ENCODE results near the gene ALDH1L2.

ALDH1L2 gene

GRCh38 chr12:105107494-105108371, 23.5 kb upstream of the ALDH1L2 start, which contains the start of gene WASHC4 (continued):
- TF ChIP-seq PRDM10 (tag by site-specific recombination; IDR thresholded peaks at IDR 0.05) (peak; percentile 34; the same call in 1 of the 2 replicates), MYNN (tag by site-specific recombination; IDR thresholded peaks at IDR 0.05; ENCODE audit: borderline replicate concordance) (no peak; the same call in 1 of the 2 replicates), GLI4 (tag by site-specific recombination; IDR thresholded peaks at IDR 0.05) (peak; percentile 74; the same call in 1 of the 2 replicates), ZNF223 (tag by site-specific recombination; IDR thresholded peaks at IDR 0.05) (no peak; the same call in 1 of the 2 replicates), ZNF214 (tag by site-specific recombination; IDR thresholded peaks at IDR 0.05; ENCODE audit: borderline replicate concordance) (no peak), ZNF302 (tag by site-specific recombination; IDR thresholded peaks at IDR 0.05; ENCODE audit: low read depth) (no peak), ZNF692 (tag by site-specific recombination; IDR thresholded peaks at IDR 0.05) (peak; percentile 76), INSM2 (tag by site-specific recombination; IDR thresholded peaks at IDR 0.05) (no peak), ZNF280C (tag by site-specific recombination; IDR thresholded peaks at IDR 0.05) (no peak), ZBTB17 (tag by site-specific recombination; IDR thresholded peaks at IDR 0.05) (peak; percentile 95), ZNF391 (tag by site-specific recombination; IDR thresholded peaks at IDR 0.05; ENCODE audit: borderline replicate concordance, low read depth) (peak; percentile 85; the same call in 1 of the 2 replicates), ZNF366 (tag by site-specific recombination; conservative IDR thresholded peaks at IDR 0.05) (0 out of 2 replicates have a peak, but pooled peaks have one; percentile 18), HOXA7 (CRISPR knock-in tag; IDR thresholded peaks at IDR 0.05; ENCODE audit: borderline replicate concordance) (no peak), RBAK (tag by site-specific recombination; IDR thresholded peaks at IDR 0.05) (no peak), SP2 (tag by site-specific recombination; IDR thresholded peaks at IDR 0.05) (peak; percentile 92), ZBTB44 (tag by site-specific recombination; IDR thresholded peaks at IDR 0.05) (no peak), ZNF23 (tag by site-specific recombination; IDR thresholded peaks at IDR 0.05; ENCODE audit: borderline replicate concordance) (no peak), SP3 (tag by site-specific recombination; IDR thresholded peaks at IDR 0.05) (peak; percentile 79), TCF7L2 (IDR thresholded peaks at IDR 0.05; ENCODE audit: borderline replicate concordance, low read depth, low read length) (no peak), ZNF133 (tag by site-specific recombination; IDR thresholded peaks at IDR 0.05) (no peak), KLF9 (tag by site-specific recombination; IDR thresholded peaks at IDR 0.05; ENCODE audit: low read depth) (peak; percentile 80), YY2 (tag by site-specific recombination; IDR thresholded peaks at IDR 0.05) (peak; percentile 86)

All from HEK293 (cell line).